ENCODE measurements around the gene GKN1.

DNA sequence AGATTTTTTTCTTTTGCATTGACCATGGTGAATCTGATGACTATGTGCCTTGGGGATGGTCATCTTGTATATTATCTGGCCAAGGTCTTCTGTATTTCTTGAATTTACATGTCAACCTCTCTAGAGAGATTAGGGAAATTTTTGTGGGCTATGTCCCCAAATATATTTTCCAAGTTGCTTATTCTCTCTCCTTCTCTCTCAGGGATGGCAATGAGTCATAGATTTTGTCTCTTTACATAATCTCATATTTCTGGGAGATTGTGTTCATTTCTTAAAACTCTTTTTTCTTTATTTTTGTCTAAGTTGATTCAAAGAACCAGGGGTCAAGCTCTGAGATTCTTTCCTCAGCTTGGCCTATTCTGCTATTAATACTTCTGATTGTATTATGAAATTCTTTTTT is 31.6 kb upstream of the GKN1 start:
- TF ChIP-seq, protein P1, sequence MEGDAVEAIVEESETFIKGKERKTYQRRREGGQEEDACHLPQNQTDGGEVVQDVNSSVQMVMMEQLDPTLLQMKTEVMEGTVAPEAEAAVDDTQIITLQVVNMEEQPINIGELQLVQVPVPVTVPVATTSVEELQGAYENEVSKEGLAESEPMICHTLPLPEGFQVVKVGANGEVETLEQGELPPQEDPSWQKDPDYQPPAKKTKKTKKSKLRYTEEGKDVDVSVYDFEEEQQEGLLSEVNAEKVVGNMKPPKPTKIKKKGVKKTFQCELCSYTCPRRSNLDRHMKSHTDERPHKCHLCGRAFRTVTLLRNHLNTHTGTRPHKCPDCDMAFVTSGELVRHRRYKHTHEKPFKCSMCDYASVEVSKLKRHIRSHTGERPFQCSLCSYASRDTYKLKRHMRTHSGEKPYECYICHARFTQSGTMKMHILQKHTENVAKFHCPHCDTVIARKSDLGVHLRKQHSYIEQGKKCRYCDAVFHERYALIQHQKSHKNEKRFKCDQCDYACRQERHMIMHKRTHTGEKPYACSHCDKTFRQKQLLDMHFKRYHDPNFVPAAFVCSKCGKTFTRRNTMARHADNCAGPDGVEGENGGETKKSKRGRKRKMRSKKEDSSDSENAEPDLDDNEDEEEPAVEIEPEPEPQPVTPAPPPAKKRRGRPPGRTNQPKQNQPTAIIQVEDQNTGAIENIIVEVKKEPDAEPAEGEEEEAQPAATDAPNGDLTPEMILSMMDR (IDR thresholded peaks at IDR 0.05), result no peak
- TF ChIP-seq POLR2A (IDR thresholded peaks at IDR 0.05), result no peak
